Measurements from ENCODE around the gene GREB1L.

DNA sequence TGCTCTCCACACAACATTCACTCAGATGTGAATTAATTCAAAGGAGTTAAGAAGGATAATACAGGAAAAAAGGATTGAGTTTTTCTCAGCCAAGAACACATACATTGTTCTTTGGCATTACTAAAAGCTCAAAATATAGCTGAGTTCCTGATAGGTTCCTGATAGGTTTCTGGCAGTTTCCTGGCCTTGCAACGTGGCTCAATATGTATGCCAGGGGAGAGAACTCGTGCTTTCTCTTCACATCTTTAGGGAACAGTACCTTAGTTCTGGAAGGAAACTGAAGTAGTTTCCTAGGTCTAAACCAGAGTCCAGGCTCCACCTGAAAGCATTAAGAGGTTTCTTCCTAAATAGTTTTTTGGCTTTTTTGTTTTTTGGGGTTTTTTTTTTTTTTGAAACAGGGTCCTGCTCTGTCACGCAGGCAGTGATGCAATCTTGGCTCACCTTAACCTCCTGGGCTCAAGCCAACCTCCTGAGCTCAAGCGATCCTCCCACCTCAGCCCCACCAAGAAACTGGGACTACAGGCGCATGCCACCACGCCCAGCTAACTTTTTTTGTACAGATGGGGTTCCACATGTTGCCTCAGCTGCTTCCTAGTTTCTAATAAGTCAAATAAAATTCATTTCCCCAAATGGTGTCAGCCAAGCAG lies 315.7 kb downstream of the GREB1L start:
- TF ChIP-seq, protein P1, sequence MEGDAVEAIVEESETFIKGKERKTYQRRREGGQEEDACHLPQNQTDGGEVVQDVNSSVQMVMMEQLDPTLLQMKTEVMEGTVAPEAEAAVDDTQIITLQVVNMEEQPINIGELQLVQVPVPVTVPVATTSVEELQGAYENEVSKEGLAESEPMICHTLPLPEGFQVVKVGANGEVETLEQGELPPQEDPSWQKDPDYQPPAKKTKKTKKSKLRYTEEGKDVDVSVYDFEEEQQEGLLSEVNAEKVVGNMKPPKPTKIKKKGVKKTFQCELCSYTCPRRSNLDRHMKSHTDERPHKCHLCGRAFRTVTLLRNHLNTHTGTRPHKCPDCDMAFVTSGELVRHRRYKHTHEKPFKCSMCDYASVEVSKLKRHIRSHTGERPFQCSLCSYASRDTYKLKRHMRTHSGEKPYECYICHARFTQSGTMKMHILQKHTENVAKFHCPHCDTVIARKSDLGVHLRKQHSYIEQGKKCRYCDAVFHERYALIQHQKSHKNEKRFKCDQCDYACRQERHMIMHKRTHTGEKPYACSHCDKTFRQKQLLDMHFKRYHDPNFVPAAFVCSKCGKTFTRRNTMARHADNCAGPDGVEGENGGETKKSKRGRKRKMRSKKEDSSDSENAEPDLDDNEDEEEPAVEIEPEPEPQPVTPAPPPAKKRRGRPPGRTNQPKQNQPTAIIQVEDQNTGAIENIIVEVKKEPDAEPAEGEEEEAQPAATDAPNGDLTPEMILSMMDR (optimal IDR thresholded peaks at IDR 0.05 in 1 of 3, IDR thresholded peaks at IDR 0.05 in 1 of 3, conservative IDR thresholded peaks at IDR 0.05 in 1 of 3; ENCODE audit: extremely low read depth in 1 of 3, insufficient read depth in 2 of 3, low read length in 3 of 3), result no peak
- no peak for TF ChIP-seq EZH2 (IDR thresholded peaks at IDR 0.05; ENCODE audit: low read length)

All from keratinocyte (primary cell).